ENCODE results near the gene VPS13D. TPM values are rescaled to one million over a fixed set of nuclear protein-coding genes. Genes with fewer than 3 reads are reported as not detected.

Gene VPS13D
- total and polyA plus RNA-seq, 2 donors from 2014 or later = 19.4 to 75.8 TPM

DNA sequence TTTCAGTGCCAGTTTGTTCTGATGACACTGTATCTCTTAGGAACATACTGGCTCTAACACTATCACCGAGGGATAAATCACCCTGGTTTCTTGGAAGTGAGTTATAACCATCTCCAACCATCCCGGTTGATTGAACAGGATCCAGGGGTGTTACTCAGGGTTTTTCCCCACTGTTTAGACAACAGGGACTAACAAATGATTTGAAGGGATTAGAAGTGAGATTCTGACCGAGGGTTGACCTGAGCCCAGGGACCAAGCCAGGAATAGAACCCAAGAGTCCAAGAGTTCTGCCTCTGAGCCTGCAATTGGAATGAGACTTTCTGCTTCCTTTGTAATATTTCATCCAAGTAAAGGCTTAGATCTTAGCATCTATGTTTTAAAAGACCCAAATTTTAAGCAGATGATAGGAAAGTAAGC, 234.2 kb downstream of the VPS13D start:
- DNase-seq = peak in 1 of 5 donors; percentile 79
- intact Hi-C loops (cut with DNase I) = no loop called here
- H3K4me1 ChIP-seq (ENCODE audit: control insufficient read depth in 2 of 3, insufficient read depth in 2 of 3, low read depth in 1 of 3, low read length in 3 of 3) = peaks cover 13 to 21% (median 14%) of the 10 kb centered on the region in 3 donors

GRCh38 chr1:12464598-12465056, 234.8 kb downstream of the VPS13D start:
- Histone ChIP-seq H3K27ac (ENCODE audit: low read depth in 2 of 2, low read length in 2 of 2) (peak overlapping the region in 1 of 2 donors; percentile 12), H3K9me3 (ENCODE audit: control insufficient read depth in 2 of 3, insufficient read depth in 1 of 3, low read length in 3 of 3) (no peaks in the 10 kb centered on the region), H3K36me3 (ENCODE audit: control insufficient read depth in 2 of 3, insufficient read depth in 3 of 3, low read length in 3 of 3) (peaks cover 2 to 6% (median 5%) of the 10 kb centered on the region in 3 donors), H3K4me1 (ENCODE audit: control insufficient read depth in 2 of 3, insufficient read depth in 2 of 3, low read depth in 1 of 3, low read length in 3 of 3) (peaks cover 13 to 21% (median 18%) of the 10 kb centered on the region in 3 donors), H3K4me3 (ENCODE audit: low read length in 3 of 3) (no peak overlapping the region), H3K27me3 (ENCODE audit: control insufficient read depth, insufficient read depth, low read length) (no peaks in the 10 kb centered on the region), H3K9ac (ENCODE audit: low read length in 3 of 3) (no peak overlapping the region)
- intact Hi-C loops (cut with DNase I) = no loop called here
- no peak for FAIRE-seq
- TF ChIP-seq CTCF (IDR thresholded peaks at IDR 0.05; ENCODE audit: borderline replicate concordance, extremely low read depth, insufficient read depth) = no peak
- peak in 2 of 5 donors; percentile 52 to 78 for DNase-seq

More for the DNA sequence above, 234.2 kb downstream of the VPS13D start:
- TF ChIP-seq CTCF (IDR thresholded peaks at IDR 0.05; ENCODE audit: borderline replicate concordance, extremely low read depth, insufficient read depth) = no peak
- peaks cover 2 to 6% (median 5%) of the 10 kb centered on the region in 3 donors for H3K36me3 ChIP-seq (ENCODE audit: control insufficient read depth in 2 of 3, insufficient read depth in 3 of 3, low read length in 3 of 3)
- H3K27me3 ChIP-seq (ENCODE audit: control insufficient read depth, insufficient read depth, low read length) = no peaks in the 10 kb centered on the region
- peak overlapping the region in 1 of 2 donors; percentile 13 for H3K27ac ChIP-seq (ENCODE audit: low read depth in 2 of 2, low read length in 2 of 2)
- FAIRE-seq = no peak
- H3K4me3 ChIP-seq (ENCODE audit: low read length in 3 of 3) = no peak overlapping the region
- no peaks in the 10 kb centered on the region for H3K9me3 ChIP-seq (ENCODE audit: control insufficient read depth in 2 of 3, insufficient read depth in 1 of 3, low read length in 3 of 3)
- no peak overlapping the region for H3K9ac ChIP-seq (ENCODE audit: low read length in 3 of 3)

DNA sequence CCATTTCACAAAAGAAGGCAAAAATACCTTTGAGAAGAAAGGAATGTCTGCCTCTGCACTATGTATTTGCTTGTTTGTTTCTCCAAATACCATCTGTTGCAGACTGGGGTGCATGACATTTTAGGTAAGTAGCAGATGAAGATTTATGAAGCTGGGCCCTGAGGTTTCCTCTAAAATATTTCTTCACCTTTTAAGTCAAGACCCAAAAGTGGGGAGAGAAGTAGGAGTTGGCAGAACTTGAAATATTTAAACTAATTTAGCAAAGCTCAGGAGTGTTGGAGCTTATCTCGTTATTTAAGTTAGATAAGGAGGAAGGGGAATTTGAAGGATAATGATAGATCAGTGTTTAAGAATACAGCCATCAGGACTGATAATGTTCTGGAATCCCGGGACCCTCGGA, 235.3 kb downstream of the VPS13D start:
- DNase-seq (no peak), FAIRE-seq (no peak)
- intact Hi-C loops (cut with DNase I) = no loop called here
- TF ChIP-seq CTCF (IDR thresholded peaks at IDR 0.05; ENCODE audit: borderline replicate concordance, extremely low read depth, insufficient read depth) = no peak
- Histone ChIP-seq H3K4me1 (ENCODE audit: control insufficient read depth in 2 of 3, insufficient read depth in 2 of 3, low read depth in 1 of 3, low read length in 3 of 3) (peaks cover 13 to 18% (median 18%) of the 10 kb centered on the region in 3 donors), H3K27ac (ENCODE audit: low read depth in 2 of 2, low read length in 2 of 2) (no peak overlapping the region), H3K27me3 (ENCODE audit: control insufficient read depth, insufficient read depth, low read length) (no peaks in the 10 kb centered on the region), H3K9me3 (ENCODE audit: control insufficient read depth in 2 of 3, insufficient read depth in 1 of 3, low read length in 3 of 3) (no peaks in the 10 kb centered on the region), H3K36me3 (ENCODE audit: control insufficient read depth in 2 of 3, insufficient read depth in 3 of 3, low read length in 3 of 3) (peaks cover 2 to 6% (median 2%) of the 10 kb centered on the region in 3 donors), H3K9ac (ENCODE audit: low read length in 3 of 3) (no peak overlapping the region), H3K4me3 (ENCODE audit: low read length in 3 of 3) (no peak overlapping the region)

DNA sequence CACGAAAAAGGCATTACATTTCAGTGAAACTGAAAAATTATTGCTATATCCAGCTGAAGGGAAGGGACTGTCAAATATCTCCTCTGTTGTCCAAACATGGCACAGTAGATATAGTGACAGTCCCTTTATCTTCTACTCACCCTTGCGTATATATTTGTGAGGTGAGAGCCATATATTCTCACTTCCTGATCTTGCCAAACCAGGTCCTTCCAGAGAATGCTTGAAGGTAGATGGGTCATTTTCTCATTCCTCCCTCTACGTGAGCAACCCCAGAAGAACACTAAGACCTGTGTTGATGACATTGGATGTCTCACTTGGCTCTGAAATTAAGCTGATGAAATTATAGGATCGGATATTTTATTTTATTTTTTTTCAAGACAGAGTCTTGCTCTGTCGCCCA, 237.0 kb downstream of the VPS13D start:
- no peak overlapping the region for H3K4me3 ChIP-seq (ENCODE audit: low read length in 3 of 3)
- no peak overlapping the region for H3K9ac ChIP-seq (ENCODE audit: low read length in 3 of 3)
- no peaks in the 10 kb centered on the region for H3K9me3 ChIP-seq (ENCODE audit: control insufficient read depth in 2 of 3, insufficient read depth in 1 of 3, low read length in 3 of 3)
- H3K36me3 ChIP-seq (ENCODE audit: control insufficient read depth in 2 of 3, insufficient read depth in 3 of 3, low read length in 3 of 3) = peaks cover 0 to 6% (median 2%) of the 10 kb centered on the region in 3 donors
- DNase-seq (no peak), FAIRE-seq (no peak)
- intact Hi-C loops (cut with DNase I) = no loop called here
- no peak overlapping the region for H3K27ac ChIP-seq (ENCODE audit: low read depth in 2 of 2, low read length in 2 of 2)
- no peak for TF ChIP-seq CTCF (IDR thresholded peaks at IDR 0.05; ENCODE audit: borderline replicate concordance, extremely low read depth, insufficient read depth)
- peaks cover 9 to 11% (median 9%) of the 10 kb centered on the region in 3 donors for H3K4me1 ChIP-seq (ENCODE audit: control insufficient read depth in 2 of 3, insufficient read depth in 2 of 3, low read depth in 1 of 3, low read length in 3 of 3)
- H3K27me3 ChIP-seq (ENCODE audit: control insufficient read depth, insufficient read depth, low read length) = no peaks in the 10 kb centered on the region

All from kidney (tissue), 14 donors.